Esophagus squamous epithelium (tissue), 5 donors: Measurements from ENCODE around the gene GPHN. TPM values are rescaled to one million over a fixed set of nuclear protein-coding genes. Genes with fewer than 3 reads are reported as not detected.

ENCODE experiments used
- DNase-seq: peaks from one replicate; lab custom pipeline; 2025; lab: John Stamatoyannopoulos, UW
- H3K27ac ChIP-seq, 4 donors: fragments of 200-600 bp; sonication (generic); one replicate each; pipeline ENCODE4 v1.5.1; 2016 to 2019; ENCODE audit warnings: mild to moderate bottlenecking in 1 of 4
- H3K27me3 ChIP-seq, 4 donors: fragments of 200-600 bp; sonication (generic); 1 replicate in 3 of 4; 2 replicates in 1 of 4; pipeline versions ENCODE4 v1.5.1 to v1.6.0; 2017 to 2021; ENCODE audit warnings: antibody characterized with exemption in 1 of 4
- H3K36me3 ChIP-seq, 3 donors: fragments of 200-600 bp; sonication (generic); one replicate each; pipeline ENCODE4 v1.5.1; 2016 to 2019
- H3K4me1 ChIP-seq, 3 donors: fragments of 200-600 bp; sonication (generic); one replicate each; pipeline ENCODE4 v1.5.1; 2017 to 2019
- H3K4me3 ChIP-seq, 4 donors: fragments of 200-600 bp; sonication (generic); 1 replicate in 3 of 4; 2 replicates in 1 of 4; pipeline ENCODE4 v1.5.1; 2016 to 2019; ENCODE audit warnings: mild to moderate bottlenecking in 2 of 4, moderate library complexity in 1 of 4
- H3K9me3 ChIP-seq, 3 donors: fragments of 200-600 bp; sonication (generic); one replicate each; pipeline ENCODE4 v1.5.1; 2016 to 2019
- CTCF ChIP-seq, 6 experiments: fragments of 450-650 bp in 4 of 6; fragments of 200-600 bp in 2 of 6; sonication (generic) in 2 of 6; IDR thresholded peaks; one replicate each; pipeline ENCODE4 v1.5.1; 2016 to 2019; ENCODE audit warnings: antibody characterized with exemption in 6 of 6, mild to moderate bottlenecking in 4 of 6, moderate library complexity in 4 of 6
- POLR2A ChIP-seq, 4 donors: fragments of 450-650 bp; IDR thresholded peaks; one replicate each; pipeline ENCODE4 v1.6.1; 2017; ENCODE audit warnings: antibody characterized with exemption in 4 of 4, mild to moderate bottlenecking in 4 of 4, moderate library complexity in 3 of 4
- whole genome bisulfite sequencing, 2 donors: methylation state at CpG; one replicate each; pipeline ENCODE4 v1.1.5; 2018; 5-methylcytosine and 5-hydroxymethylcytosine counted together
- intact Hi-C: fragments of 100-400 bp; cut with DNase I; formaldehyde crosslinking; loops from one replicate; pipeline ENCODE4 v1.15.0; 2022
- total RNA-seq, 4 donors: library from RNA; depleted of rRNA; stranded (reverse); fragments of >200 nt; gene quantifications; one replicate each; pipeline ENCODE4 v1.1.0, GENCODE V29; 2016
- donor health status: DM: yes; HTN: yes; CAD: no.

GPHN gene
- total RNA-seq, 4 donors from 2014 or later: 8.3 to 28.4 (median 12.8) TPM

DNA sequence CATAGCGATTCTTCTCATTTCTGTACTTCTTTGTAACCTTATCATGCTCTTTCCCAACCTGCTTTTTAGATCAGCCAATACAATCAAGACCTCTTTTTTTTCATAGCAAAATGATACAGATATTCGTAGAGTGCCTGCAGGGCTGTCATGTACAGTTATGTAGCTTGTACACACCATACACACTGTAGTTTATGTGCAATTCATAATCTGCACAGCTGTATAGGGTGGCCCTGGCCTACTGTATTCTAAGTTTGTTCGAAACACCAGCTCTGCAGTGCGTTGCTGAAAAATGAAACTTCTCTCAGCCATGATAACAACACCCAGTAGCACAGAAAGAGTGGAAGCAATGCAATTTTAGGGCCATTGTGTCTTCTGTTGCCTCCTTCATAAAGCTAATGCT is 717.6 kb downstream of the GPHN start:
- TF ChIP-seq POLR2A (IDR thresholded peaks at IDR 0.05) (no peak), CTCF (IDR thresholded peaks at IDR 0.05) (no peak)
- Histone ChIP-seq H3K27ac (no peak overlapping the region), H3K27me3 (no peaks in the 10 kb centered on the region), H3K4me3 (no peak overlapping the region), H3K36me3 (no peaks in the 10 kb centered on the region), H3K9me3 (no peaks in the 10 kb centered on the region), H3K4me1 (no peaks in the 10 kb centered on the region)
- intact Hi-C loops: no loop called here
- DNase-seq: no peak
- 90 to 92% methylated on average over 4 of the region's 4 CpGs for WGBS, 2 donors

DNA sequence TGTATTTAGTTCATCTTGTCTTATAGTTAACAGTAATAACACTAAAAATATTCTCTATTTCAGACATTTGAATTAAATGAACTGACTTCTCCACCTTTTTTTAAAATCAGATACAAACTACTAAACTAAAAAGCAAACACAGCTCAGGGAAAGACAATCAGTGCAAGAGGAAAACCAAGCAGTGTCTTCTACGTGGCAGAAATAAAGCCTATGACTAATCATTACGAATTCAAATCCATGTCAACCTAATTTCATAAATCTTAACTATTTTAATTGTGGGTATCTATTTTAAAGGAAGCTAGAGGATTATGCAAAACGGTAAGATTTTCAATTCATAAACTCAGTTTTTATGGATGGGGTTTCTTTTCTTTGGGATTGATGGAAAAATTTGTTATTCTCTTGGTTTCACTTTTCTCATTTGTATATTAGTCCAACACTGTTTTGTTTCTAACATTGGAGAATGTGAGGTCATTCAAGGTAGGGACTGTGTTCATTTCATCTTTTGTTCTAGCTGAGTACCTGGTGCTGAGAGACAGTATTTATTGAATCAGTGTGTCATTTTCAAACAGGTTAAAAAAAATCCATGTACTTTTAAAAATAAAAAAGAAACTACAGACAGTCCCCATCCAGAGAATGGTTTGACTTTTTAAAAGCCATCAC is 720.5 kb downstream of the GPHN start:
- Histone ChIP-seq H3K9me3 (no peaks in the 10 kb centered on the region), H3K27ac (no peak overlapping the region), H3K36me3 (no peaks in the 10 kb centered on the region), H3K4me1 (peaks cover 0 to 7% (median 0%) of the 10 kb centered on the region in 3 donors), H3K4me3 (no peak overlapping the region), H3K27me3 (no peaks in the 10 kb centered on the region)
- TF ChIP-seq POLR2A (IDR thresholded peaks at IDR 0.05): no peak
- TF ChIP-seq CTCF (IDR thresholded peaks at IDR 0.05): no peak
- intact Hi-C loops: no loop called here
- DNase-seq: no peak
- 44 to 47% methylated on average over 3 of the region's 3 CpGs for WGBS, 2 donors

Other genes starting within 250 kb of the GPHN start
- gene CCDC196, start 21.8 kb upstream of the GPHN start, total RNA-seq: not detected